ENCODE results near the gene NFE2. TPM values are rescaled to one million over a fixed set of nuclear protein-coding genes. Genes with fewer than 3 reads are reported as not detected.

Gene NFE2
- total and polyA plus RNA-seq, 5 experiments from 2014 or later: 0.14 TPM; not detected in 4

DNA sequence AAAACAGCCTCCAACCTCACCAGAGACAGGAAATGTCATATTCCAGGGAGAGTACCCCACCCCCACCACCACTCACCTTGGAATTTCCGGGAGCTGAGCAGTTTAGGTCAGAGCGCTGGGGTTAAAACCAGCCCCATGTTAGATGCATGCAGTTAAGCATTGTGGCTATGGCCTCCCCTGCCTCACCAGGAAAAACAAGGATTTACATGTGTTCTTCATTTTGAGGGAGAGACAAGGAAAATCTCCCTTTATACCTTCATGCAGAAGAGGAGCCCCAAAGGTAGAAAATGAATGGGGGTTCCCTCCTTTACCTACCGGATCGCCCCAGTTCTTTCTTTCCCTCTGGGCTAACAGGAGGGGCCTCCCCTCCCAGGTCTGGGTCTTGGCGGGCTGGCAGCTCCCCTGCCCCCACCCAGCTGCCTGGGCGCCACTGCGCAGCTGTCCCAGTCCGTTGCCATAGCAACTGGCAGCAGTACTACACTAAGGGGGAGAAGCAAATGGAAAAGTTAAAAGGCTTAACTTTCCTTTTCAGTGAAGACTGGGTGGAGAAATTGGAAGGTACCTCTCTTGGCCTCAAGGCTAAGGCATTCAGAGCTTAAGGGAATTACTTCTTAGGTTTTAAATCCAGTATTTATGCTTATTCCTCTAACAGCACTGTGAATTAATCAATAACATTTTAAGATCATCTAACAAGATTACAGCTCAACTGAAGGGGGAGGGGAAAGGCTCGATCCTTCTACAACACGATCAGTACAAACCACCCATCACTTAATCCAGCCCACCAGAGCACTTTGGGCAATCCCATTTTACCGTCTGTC is 41.4 kb downstream of the NFE2 start:
- H3K4me3 Mint-ChIP-seq: peak overlapping the region; percentile 72 to 87 (median 82)
- H3K36me3 Mint-ChIP-seq: peaks cover 4 to 28% (median 19%) of the 10 kb centered on the region in 3 donors
- ATAC-seq (peak; percentile 96 to 97), DNase-seq (peak in 9 of 10 donors; percentile 55 to 87 (median 69))
- H3K27ac Mint-ChIP-seq: peak overlapping the region; percentile 72 to 92 (median 88)
- H3K9me3 Mint-ChIP-seq: no peaks in the 10 kb centered on the region
- no peaks in the 10 kb centered on the region for H3K27me3 Mint-ChIP-seq
- POLR2A ChIA-PET: interaction anchor here (0.5 to 3.8 kb wide), 5 partner anchors 12 to 467 kb away, joined by 3 to 32 read pairs (median 3); partner anchors contain the start of genes CBX5 and HNRNPA1
- H3K4me1 Mint-ChIP-seq: peaks cover 7 to 37% (median 22%) of the 10 kb centered on the region in 4 donors

DNA sequence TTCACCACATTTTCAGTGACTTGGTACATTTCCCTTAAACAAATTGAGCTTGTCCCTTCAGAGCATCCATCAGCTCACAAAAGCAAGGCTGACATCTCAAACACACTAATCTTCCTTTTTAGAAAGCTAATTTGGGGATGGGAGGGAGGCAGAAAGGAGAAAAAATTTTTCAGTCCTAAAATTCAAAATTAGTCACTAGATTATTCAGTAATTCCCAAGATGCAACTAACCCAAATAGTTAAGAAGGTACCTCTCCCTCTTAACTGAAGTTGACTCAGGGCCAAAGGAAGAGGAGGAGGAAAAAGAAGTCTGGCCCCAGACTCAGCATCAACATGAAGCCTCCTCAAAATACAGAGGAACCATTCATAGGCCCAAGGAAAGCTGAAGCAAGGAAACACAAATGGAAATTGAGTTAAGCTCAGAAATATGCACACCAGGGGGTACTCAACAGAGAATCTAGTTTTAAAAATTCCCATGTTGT is 42.6 kb downstream of the NFE2 start:
- no peak for ATAC-seq
- Mint-ChIP-seq H3K4me3 (peak overlapping the region in 2 of 10 donors; percentile 41 to 74), H3K4me1 (peaks cover 7 to 37% (median 22%) of the 10 kb centered on the region in 4 donors), H3K9me3 (no peaks in the 10 kb centered on the region), H3K27ac (peak overlapping the region in 4 of 10 donors; percentile 20 to 71 (median 26)), H3K36me3 (peaks cover 4 to 36% (median 21%) of the 10 kb centered on the region in 3 donors), H3K27me3 (no peaks in the 10 kb centered on the region)
- no peak for DNase-seq
- POLR2A ChIA-PET: interaction anchor here (0.7 to 3.8 kb wide), 2 partner anchors 14 to 22 kb away, joined by 3 to 32 read pairs; partner anchors contain the start of genes CBX5 and HNRNPA1

DNA sequence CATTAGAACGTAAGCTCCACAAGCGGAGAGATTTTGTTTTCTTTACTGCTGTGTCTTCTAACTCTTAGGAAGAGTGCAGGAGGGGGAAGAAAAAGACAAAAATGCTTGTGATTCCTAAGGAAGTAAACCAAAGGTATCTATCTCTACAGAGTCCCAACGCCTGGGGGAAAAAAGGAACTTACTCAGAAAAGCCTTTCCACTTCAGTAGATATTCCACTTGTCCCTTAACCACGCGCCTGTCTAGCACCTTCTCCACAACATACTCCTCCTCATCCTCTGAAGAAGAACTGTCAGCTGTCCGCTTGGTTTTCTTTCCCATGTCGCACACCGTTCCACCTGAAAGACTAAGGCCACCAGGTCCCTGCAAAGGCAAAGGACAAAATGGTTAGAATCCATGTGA is 43.5 kb downstream of the NFE2 start:
- ATAC-seq: no peak

DNA sequence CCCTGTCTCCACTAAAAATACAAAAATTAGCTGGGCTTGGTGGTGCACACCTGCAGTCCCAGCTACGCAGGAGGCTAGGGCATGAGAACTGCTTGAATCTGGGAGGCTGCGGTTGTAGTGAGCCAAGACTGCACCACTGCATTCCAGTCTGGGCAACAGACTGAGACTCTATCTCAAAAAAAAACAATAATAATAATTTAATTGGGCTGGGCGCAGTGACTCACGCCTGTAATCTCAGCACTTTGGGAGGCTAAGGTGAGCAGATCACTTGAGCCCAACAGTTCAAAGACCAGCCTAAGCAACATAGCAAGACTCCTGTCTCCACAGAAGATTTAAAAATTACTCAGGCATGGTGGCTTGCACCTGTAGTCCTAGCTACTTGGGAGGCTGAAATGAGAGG is 47.6 kb downstream of the NFE2 start:
- H3K36me3 Mint-ChIP-seq: peaks cover 8 to 79% (median 27%) of the 10 kb centered on the region in 3 donors
- no peak for DNase-seq

More for the DNA sequence above, 43.5 kb downstream of the NFE2 start:
- peak overlapping the region in 1 of 10 donors; percentile 78 for H3K27ac Mint-ChIP-seq
- H3K27me3 Mint-ChIP-seq: no peaks in the 10 kb centered on the region
- H3K36me3 Mint-ChIP-seq: peaks cover 4 to 43% (median 21%) of the 10 kb centered on the region in 3 donors
- no peak for DNase-seq
- H3K9me3 Mint-ChIP-seq: no peaks in the 10 kb centered on the region
- no peak overlapping the region for H3K4me3 Mint-ChIP-seq
- POLR2A ChIA-PET: interaction anchor here (3.8 kb wide), 1 partner anchor 23 kb away, joined by 32 read pairs; the partner anchor contains the start of genes CBX5 and HNRNPA1
- H3K4me1 Mint-ChIP-seq: peaks cover 7 to 37% (median 21%) of the 10 kb centered on the region in 4 donors

DNA sequence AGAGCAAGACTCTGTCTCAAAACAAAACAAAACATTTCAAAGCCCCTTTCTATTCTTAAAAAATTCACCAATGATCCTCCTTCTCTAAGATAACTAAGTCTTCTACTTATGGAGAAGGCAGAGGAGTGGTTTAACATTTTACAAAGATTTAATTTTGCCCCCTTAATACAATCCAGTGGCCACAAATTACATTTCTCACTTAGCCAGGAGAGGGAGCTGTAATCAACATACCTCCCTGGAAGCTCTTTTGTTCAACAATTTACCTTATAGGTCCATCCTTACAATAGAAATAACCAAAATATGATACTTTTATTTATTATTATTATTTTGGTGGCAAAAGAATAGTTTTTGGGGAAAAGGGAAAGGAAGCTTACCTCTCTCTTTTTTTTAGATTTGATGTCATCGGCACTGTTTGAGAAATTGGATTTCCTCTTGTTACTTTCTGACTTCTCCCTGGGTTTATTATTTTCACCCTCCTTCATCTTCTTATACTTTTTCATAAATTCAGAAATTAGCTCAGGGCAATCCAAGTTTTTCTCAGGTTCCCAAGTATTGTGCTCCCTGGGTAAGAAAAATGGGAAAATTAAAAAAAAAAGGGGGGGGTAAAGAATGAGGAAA is 49.0 kb downstream of the NFE2 start:
- Mint-ChIP-seq H3K4me1 (peaks cover 7 to 17% (median 8%) of the 10 kb centered on the region in 4 donors), H3K36me3 (peaks cover 8 to 82% (median 26%) of the 10 kb centered on the region in 3 donors), H3K9me3 (no peaks in the 10 kb centered on the region), H3K27me3 (no peaks in the 10 kb centered on the region), H3K27ac (no peak overlapping the region), H3K4me3 (no peak overlapping the region)
- POLR2A ChIA-PET: interaction anchor here (0.7 to 4.1 kb wide), 8 partner anchors 11 to 1418 kb away, joined by 3 to 24 read pairs (median 4); partner anchors contain the start of genes CBX5, COPZ1 and HNRNPA1
- DNase-seq: peak in 5 of 10 donors; percentile 22 to 61 (median 44)
- ATAC-seq: peak; percentile 67 to 76

More for the DNA sequence above, 47.6 kb downstream of the NFE2 start:
- Mint-ChIP-seq H3K4me3 (no peak overlapping the region), H3K4me1 (peaks cover 10 to 25% (median 13%) of the 10 kb centered on the region in 4 donors), H3K27ac (no peak overlapping the region), H3K9me3 (no peaks in the 10 kb centered on the region), H3K27me3 (no peaks in the 10 kb centered on the region)
- POLR2A ChIA-PET: interaction anchor here (0.7 to 4.1 kb wide), 3 partner anchors 26 to 501 kb away, joined by 3 to 24 read pairs (median 8); partner anchors contain the start of genes CBX5 and HNRNPA1
- no peak for ATAC-seq

DNA sequence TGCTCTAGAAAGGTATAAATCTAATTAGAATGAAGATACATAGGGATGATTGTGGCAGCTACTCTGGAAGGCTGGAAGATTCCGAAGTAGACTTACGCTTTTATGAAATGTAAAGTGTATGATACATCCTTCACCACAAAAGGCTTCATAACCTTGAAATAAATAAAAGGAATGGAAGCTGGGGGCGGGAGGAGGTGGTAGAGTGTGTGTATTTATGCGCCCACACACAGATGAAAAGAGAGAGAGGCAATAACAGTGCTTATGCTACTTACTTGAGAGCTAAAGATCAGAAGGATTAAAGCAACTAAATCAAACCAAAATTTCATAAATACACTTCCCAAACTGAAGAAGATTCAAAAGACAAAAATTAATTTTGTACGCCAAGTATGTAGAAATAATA is 51.3 kb downstream of the NFE2 start:
- Mint-ChIP-seq H3K4me3 (peak overlapping the region in 1 of 10 donors; percentile 12), H3K27me3 (no peaks in the 10 kb centered on the region), H3K9me3 (no peaks in the 10 kb centered on the region), H3K36me3 (peaks cover 4 to 83% (median 25%) of the 10 kb centered on the region in 3 donors), H3K4me1 (peaks cover 7 to 17% (median 8%) of the 10 kb centered on the region in 4 donors), H3K27ac (peak overlapping the region in 6 of 10 donors; percentile 16 to 87 (median 58))
- DNase-seq (no peak), ATAC-seq (no peak)
- POLR2A ChIA-PET: interaction anchor here (0.6 to 0.7 kb wide), 2 partner anchors 87 to 244 kb away, joined by 4 to 6 read pairs; no protein-coding TSS in a partner anchor

DNA sequence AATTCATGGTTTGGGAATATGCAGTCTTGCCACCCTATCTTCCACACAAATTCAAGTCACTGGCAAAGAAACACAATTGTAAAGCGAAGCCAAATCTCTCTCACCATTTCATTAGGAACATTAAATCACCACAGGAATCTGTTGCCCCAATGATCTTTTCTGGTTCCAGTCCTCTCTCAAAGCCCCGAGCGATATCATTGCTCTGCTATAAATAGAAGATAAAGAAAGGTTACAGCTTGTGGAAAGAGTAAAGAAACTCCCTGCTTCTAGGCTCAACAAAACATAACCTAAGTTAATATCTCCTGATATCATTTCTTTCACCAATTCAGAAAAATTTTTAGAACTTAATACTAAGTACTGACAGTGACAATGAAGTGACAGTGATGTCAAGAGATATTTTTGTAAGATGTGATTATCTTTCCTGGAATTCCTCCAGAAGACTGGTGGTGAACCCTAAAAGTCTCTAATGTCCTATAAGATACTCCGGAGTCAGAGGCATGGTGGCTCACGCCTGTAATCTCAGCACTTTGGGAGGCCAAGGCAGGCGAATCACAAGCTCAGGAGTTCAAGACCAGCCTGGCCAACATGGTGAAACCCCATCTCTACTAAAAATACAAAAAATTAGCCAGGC is 54.7 kb downstream of the NFE2 start:
- no peak for DNase-seq
- Mint-ChIP-seq H3K27ac (peak overlapping the region in 1 of 10 donors; percentile 33), H3K4me3 (no peak overlapping the region), H3K27me3 (no peaks in the 10 kb centered on the region), H3K36me3 (peaks cover 4 to 81% (median 28%) of the 10 kb centered on the region in 3 donors), H3K9me3 (no peaks in the 10 kb centered on the region), H3K4me1 (peaks cover 6 to 18% (median 8%) of the 10 kb centered on the region in 4 donors)
- no peak for ATAC-seq
- POLR2A ChIA-PET: no interaction called here

Small RNAs within 50 kb of the gene (microRNA-seq; reads per million reads assigned to microRNA genes)
- gene MIR148B (ENCODE audit: borderline microRNAs expressed): 116 reads per million, percentile 65 among the genes with 10 or more reads in this experiment

Other genes with a start within 250 kb of the NFE2 start
- under 1 TPM; 0.63 to 0.65 TPM for gene HOXC4, start 247.2 kb downstream of the NFE2 start, total RNA-seq
- under 1 TPM in 2 of 3 donors, not detected in 1; 0.25 to 0.43 TPM for gene HOXC4, start 247.2 kb downstream of the NFE2 start, polyA plus RNA-seq
- 10 to 100 TPM; 21.0 to 22.0 TPM for gene SMUG1, start 112.0 kb downstream of the NFE2 start, total RNA-seq
- gene SMUG1, start 112.0 kb downstream of the NFE2 start, polyA plus RNA-seq: 10 to 100 TPM; 15.4 to 23.6 (median 17.6) TPM
- 10 to 100 TPM; 66.6 to 70.5 TPM for gene CBX5, start 20.9 kb downstream of the NFE2 start, total RNA-seq
- gene CBX5, start 20.9 kb downstream of the NFE2 start, polyA plus RNA-seq: 10 to 100 TPM; 23.7 to 34.4 (median 29.4) TPM
- gene HNRNPA1, start 20.3 kb downstream of the NFE2 start, total RNA-seq: 1,000 to 10,000 TPM; 1,109 to 1,141 TPM
- 1,000 to 10,000 TPM in 1 of 3 donors, 100 to 1,000 TPM in 2; 932 to 1,177 (median 943) TPM for gene HNRNPA1, start 20.3 kb downstream of the NFE2 start, polyA plus RNA-seq
- gene COPZ1, start 24.1 kb upstream of the NFE2 start, total RNA-seq: 10 to 100 TPM; 79.0 to 83.5 TPM
- 100 to 1,000 TPM; 128 to 152 (median 132) TPM for gene COPZ1, start 24.1 kb upstream of the NFE2 start, polyA plus RNA-seq
- not detected for gene GPR84, start 63.5 kb upstream of the NFE2 start, total RNA-seq
- gene GPR84, start 63.5 kb upstream of the NFE2 start, polyA plus RNA-seq: not detected
- gene ZNF385A, start 83.7 kb upstream of the NFE2 start, total RNA-seq: 1 to 10 TPM; 1.7 to 3.2 TPM
- under 1 TPM in 1 of 3 donors, not detected in 2; 0.42 TPM for gene ZNF385A, start 83.7 kb upstream of the NFE2 start, polyA plus RNA-seq
- 100 to 1,000 TPM; 126 to 127 TPM for gene ITGA5, start 118.3 kb upstream of the NFE2 start, total RNA-seq
- gene ITGA5, start 118.3 kb upstream of the NFE2 start, polyA plus RNA-seq: 10 to 100 TPM; 13.4 to 44.5 (median 19.7) TPM
- 1 to 10 TPM; 3.6 to 3.8 TPM for gene GTSF1, start 172.6 kb upstream of the NFE2 start, total RNA-seq
- 10 to 100 TPM; 13.7 to 16.7 (median 15.3) TPM for gene GTSF1, start 172.6 kb upstream of the NFE2 start, polyA plus RNA-seq
- gene NCKAP1L, start 196.7 kb upstream of the NFE2 start, total RNA-seq: 100 to 1,000 TPM; 111 to 115 TPM
- gene NCKAP1L, start 196.7 kb upstream of the NFE2 start, polyA plus RNA-seq: 10 to 100 TPM; 70.5 to 76.3 (median 74.8) TPM
- 1 to 10 TPM; 6.6 to 6.7 TPM for gene PDE1B, start 248.6 kb upstream of the NFE2 start, total RNA-seq
- 1 to 10 TPM in 1 of 3 donors, under 1 TPM in 2; 0.03 to 2.9 (median 0.44) TPM for gene PDE1B, start 248.6 kb upstream of the NFE2 start, polyA plus RNA-seq